Stimulated activated CD8-positive, alpha-beta memory T cell treated with anti-CD3 and anti-CD28 coated beads, Interleukin-4, amount 100 ng/mL, for 48 hours (primary cell): Measurements from ENCODE around the gene CREB5.

ENCODE experiments used
- DNase-seq: peaks from one replicate; pipeline ENCODE4 v3.0.0-alpha.2; 2020

The CREB5 gene

GRCh38 chr7:28554802-28555471 is 142.6 kb downstream of the CREB5 start:
- DNase-seq = no peak

- DNase-seq = no peak
Measured at GRCh38 chr7:28556025-28556424, 143.7 kb downstream of the CREB5 start.

- DNase-seq = no peak
Measured at GRCh38 chr7:28556671-28557070, 144.4 kb downstream of the CREB5 start.

DNA sequence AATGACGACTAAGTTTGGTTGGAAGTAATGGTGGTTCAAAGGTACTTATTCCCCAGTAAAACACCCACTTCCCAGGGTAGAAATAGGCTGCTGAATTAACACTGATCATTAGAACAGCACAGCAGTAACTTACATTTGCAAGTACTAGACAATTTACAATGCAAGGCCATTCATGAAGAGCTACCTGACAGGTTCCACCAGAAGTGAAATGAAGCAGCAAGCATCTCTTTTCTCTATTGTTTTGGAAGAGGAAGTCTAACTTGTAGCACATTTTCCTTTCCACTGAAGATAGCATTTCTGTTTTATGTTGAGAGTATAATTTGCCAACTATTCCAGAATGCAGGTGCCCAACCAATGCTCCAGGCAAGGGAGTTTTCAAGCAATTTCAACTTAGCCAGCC is 145.9 kb downstream of the CREB5 start:
- no peak for DNase-seq

DNA sequence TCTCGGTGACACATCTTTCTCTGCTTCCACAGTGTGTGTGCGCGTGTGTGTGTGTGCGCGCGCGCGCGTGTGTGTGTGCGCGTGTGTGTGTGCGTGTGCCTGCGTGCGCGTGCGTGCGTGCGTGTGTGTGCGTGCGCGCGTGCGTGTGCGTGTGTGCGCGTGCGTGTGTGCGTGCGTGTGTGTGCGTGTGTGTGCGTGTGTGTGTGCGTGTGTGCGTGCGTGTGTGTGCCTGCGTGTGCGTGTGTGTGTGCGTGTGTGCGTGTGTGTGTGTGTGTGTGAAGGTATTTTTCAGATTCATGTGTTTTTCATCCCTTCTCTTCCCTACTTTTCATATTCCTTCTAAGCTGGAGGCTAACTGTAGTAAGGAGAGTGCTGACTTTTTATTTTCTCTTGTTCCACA is 148.4 kb downstream of the CREB5 start:
- no peak for DNase-seq

- DNase-seq = no peak
Measured at GRCh38 chr7:28564033-28564432, 151.7 kb downstream of the CREB5 start.

DNA sequence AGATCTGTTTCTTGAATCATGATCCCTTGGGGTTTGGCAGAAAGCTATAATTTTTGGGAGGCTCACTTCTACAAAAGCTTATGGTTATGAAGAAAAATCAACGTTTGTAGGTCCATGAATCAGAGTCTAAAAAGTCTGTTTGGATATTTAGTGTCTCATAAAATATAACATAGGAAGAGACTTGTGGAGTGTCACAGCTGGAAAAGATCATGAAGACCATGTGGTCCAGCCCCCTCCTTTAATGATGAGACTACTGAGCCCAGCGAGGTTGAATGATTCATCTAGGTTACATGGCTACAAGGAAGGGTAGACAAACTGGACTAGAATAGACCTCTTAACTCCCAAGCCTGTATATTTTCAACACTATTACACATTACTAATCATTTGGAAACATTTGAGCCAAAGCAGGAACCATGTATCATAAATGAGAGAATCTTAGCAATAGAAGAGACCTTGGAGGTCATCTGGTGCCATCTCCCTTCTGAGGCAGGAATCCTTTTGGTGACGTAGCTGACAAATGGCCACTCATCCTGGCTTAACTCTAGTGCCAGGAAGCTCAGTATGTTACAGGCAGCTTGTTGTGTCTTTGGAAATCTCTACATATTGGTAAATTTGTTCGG is 152.5 kb downstream of the CREB5 start:
- no peak for DNase-seq

GRCh38 chr7:28565980-28566379 is 153.7 kb downstream of the CREB5 start:
- no peak for DNase-seq

DNA sequence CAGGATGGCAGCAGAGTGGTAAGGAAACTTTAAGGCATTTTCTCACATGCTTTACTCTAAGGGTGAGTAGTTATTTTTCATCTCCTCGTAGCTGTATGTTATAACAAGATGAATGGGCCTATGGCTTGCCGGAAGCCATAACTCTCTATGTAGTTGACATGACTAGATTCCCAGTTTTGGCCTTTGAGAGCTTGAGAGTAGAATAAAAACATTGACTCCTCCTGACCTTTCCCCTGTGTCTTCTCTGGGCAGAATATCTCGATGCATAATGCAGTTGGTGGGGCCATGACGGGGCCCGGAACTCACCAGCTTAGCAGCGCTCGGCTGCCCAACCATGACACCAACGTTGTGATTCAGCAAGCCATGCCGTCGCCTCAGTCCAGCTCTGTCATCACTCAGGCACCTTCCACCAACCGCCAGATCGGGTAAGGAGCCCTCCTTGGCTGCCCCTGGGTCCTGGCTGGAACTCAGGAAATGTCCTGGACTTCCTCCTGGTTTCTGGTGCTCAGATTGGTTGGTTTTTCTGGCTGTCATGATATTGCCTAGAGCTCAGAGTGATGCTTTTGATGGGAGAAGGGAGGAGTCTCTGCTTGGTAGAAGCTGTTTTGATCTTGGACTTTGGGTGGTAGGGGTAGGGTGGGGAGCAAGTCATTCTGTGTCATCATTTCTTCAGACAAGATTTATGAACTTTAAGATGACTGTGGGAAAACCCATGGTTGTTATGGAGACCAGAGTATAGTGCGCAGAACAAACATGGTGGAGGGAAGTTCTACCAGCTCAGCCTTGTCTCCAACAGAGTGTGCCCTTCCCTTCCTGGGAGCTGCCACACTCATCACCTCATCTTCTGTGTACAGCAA is 158.0 kb downstream of the CREB5 start:
- DNase-seq = no peak

DNA sequence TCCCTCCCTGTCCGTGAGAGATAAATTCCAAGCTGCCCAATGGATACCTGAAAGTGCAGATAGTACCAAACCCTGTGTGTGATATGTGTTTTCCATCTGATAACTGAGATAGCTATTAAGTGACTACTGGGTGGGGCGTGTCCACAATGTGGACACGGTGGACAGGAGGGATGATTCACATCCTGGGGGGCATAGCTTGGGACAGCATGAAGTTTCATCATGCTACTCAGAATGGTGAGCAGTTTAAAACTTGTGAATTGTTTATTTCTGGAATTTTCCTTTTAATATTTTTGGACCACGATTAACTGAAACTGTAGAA is 158.6 kb downstream of the CREB5 start:
- no peak for DNase-seq

- no peak for DNase-seq
Measured at GRCh38 chr7:28571405-28571804, 159.1 kb downstream of the CREB5 start.

DNA sequence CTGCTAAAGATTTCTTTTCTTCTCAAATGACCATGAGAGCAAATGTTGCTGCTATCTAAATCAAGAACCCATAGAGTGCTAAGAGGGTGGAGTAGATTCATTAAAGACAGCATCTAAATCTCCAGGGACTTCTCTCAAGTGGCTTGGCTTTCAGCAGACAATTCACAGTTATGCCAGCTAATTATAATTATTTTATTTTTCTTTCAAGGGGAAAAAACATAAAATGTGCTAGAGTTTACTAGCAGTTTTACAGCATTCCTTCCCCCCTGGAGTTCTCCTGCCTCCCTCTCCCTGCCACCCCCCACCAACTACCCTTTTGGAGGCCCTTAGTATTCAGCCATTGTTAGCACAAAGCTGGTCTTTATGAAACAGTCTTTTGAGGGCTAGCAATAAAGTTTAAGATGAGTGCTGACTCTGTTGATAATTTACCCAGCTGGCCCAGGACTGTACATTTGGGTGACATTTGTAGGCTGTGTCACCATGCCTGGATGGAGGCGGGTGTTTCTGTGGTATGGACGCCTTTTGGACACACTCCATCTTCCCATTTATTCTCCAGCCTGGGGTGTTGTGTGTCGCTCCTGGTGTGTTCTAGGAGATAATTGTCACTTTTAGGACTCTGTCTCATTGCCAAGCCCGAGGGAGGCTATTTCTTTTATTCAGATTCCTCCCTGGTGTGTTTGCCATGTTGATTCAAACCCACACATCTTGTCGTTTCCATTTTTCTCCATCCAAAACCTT is 160.2 kb downstream of the CREB5 start:
- DNase-seq = no peak

GRCh38 chr7:28573059-28573553 is 160.8 kb downstream of the CREB5 start:
- no peak for DNase-seq

GRCh38 chr7:28573651-28574301 is 161.5 kb downstream of the CREB5 start:
- no peak for DNase-seq

- no peak for DNase-seq
Measured at GRCh38 chr7:28575241-28575643, 162.9 kb downstream of the CREB5 start.

GRCh38 chr7:28576656-28577055 is 164.3 kb downstream of the CREB5 start:
- no peak for DNase-seq

DNA sequence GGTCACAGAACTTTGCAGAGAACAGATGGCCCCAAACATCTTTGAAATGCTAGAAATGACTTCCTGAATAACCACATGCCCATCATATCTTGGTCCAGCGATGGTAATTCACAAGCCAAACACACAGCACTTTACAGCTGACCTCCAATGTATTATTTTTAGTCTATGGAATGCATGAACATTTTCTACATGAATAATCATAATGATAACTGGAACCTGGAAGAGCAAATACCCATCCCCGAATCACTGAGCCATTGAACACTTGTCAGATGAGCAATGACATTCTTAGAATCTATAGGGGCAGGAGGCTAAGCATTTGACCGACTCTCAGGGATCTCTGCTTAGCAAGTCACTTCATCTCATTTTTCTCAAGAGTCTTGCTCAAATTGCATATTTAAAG is 167.3 kb downstream of the CREB5 start:
- DNase-seq = no peak

- no peak for DNase-seq
Measured at GRCh38 chr7:28580665-28581064, 168.3 kb downstream of the CREB5 start.

DNA sequence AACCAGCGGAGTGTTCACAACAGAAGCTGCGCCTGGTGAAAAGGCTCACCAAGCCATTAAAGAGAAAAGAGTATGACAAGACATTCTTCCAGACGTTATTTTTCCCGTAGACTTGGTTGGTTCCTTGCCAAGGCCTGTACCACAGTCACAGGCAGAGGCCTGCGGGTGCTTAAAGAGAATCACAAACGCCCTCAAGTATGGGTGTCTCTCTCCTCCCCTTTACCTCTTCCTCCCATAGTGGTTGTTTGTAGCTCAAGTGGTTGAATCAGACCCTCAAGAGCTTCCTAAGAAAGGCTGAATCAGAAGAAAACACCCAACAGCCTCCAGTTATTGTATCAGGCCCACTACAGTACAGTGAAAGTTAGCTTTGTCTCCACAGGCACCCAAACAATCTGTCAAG is 169.0 kb downstream of the CREB5 start:
- no peak for DNase-seq

- DNase-seq = no peak
Measured at GRCh38 chr7:28582226-28582625, 169.9 kb downstream of the CREB5 start.

GRCh38 chr7:28584235-28584634 is 171.9 kb downstream of the CREB5 start:
- no peak for DNase-seq

GRCh38 chr7:28586736-28587135 is 174.4 kb downstream of the CREB5 start:
- DNase-seq = no peak

DNA sequence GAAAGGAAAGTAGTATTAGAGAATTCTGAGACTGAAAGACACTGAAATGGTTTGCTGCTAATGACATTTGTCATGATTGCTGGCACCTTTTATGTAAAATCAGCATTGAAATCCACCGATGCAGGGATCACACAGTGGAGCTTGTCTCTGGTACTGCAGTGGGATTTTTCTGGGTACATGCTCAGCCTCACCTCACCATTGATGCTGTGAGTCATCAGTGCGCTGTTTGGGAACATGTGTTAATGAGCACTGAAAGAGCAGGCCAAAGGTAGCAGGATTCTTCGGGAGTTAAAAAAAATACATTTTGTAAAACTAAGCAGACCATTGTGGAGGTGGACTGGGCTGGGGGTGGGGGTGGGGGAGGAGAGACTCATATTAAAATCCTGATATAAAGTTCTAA is 174.9 kb downstream of the CREB5 start:
- no peak for DNase-seq
